PC-3 (cell line): Measurements from ENCODE around the gene HNRNPA1L2. TPM values are rescaled to one million over a fixed set of nuclear protein-coding genes. Genes with fewer than 3 reads are reported as not detected.

Experiments used
- ATAC-seq: fragments of 200-7000 bp; cut with Tn5 transposase; 2 replicates; pipeline ENCODE4 v1.9.1; 2020; ENCODE audit warnings: mild to moderate bottlenecking, moderate library complexity
- BruUV-seq: library from RNA; stranded (reverse); fragments of 400-500 nt; replicated peaks from 2 replicates; lab custom pipeline; 2021; lab: Mats Ljungman, UMichigan
- CTCF ChIA-PET: fragments of 300-600 bp; sonication (Branson Sonifier 250); formaldehyde crosslinking; loops from one replicate; lab custom pipeline; 2022; ENCODE audit warnings: antibody characterized with exemption; lab: Charles Lee
- POLR2A ChIA-PET: fragments of 300-600 bp; sonication (Branson Sonifier 250); formaldehyde crosslinking; loops from one replicate; lab custom pipeline; 2022; ENCODE audit warnings: antibody characterized with exemption; ENCODE audit not compliant: unreplicated experiment; lab: Charles Lee
- DNase-seq: peaks from one replicate; pipeline ENCODE4 v3.0.0-alpha.2; 2015
- H2AFZ ChIP-seq: fragments of 300-600 bp; sonication (generic); 2 replicates; pipeline ENCODE4 v1.6.0; 2016; ENCODE audit warnings: antibody characterized with exemption, low read length
- H3F3A ChIP-seq: fragments of 300-600 bp; sonication (generic); one replicate; pipeline ENCODE4 v1.6.0; 2017; ENCODE audit warnings: antibody characterized with exemption, low read length, control low read depth, mild to moderate bottlenecking; ENCODE audit not compliant: unreplicated experiment
- H3K27ac ChIP-seq: fragments of 300-600 bp; sonication (generic); 2 replicates; pipeline ENCODE4 v1.5.1; 2016; ENCODE audit warnings: mild to moderate bottlenecking, low read length
- H3K27me3 ChIP-seq: fragments of 300-600 bp; sonication (generic); 2 replicates; pipeline ENCODE4 v1.6.1; 2016; ENCODE audit warnings: low read length, mixed read lengths
- H3K36me3 ChIP-seq: fragments of 300-600 bp; sonication (generic); 2 replicates; pipeline ENCODE4 v1.6.1; 2016; ENCODE audit warnings: low read depth, mixed run types, low read length, mixed read lengths
- H3K4me1 ChIP-seq: fragments of 300-600 bp; sonication (generic); 2 replicates; pipeline ENCODE4 v1.5.1; 2016; ENCODE audit warnings: low read length; ENCODE audit not compliant: insufficient read depth
- H3K4me2 ChIP-seq: fragments of 300-600 bp; sonication (generic); 2 replicates; pipeline ENCODE4 v1.6.0; 2016; ENCODE audit warnings: low read length
- H3K4me3 ChIP-seq: fragments of 300-600 bp; sonication (generic); 2 replicates; pipeline ENCODE4 v1.5.1; 2016; ENCODE audit warnings: mild to moderate bottlenecking, low read length, mixed read lengths
- H3K79me2 ChIP-seq: fragments of 300-600 bp; sonication (generic); 2 replicates; pipeline ENCODE4 v1.6.1; 2017; ENCODE audit warnings: low read length, mixed read lengths
- H3K9ac ChIP-seq: fragments of 300-600 bp; sonication (generic); 2 replicates; pipeline ENCODE4 v1.6.0; 2016; ENCODE audit warnings: mild to moderate bottlenecking, low read length
- H3K9me2 ChIP-seq: fragments of 300-600 bp; sonication (generic); replicated peaks from 2 replicates; pipeline ENCODE4 v1.6.1; 2016; ENCODE audit warnings: mixed run types, low read length, mixed read lengths
- H3K9me3 ChIP-seq: fragments of 300-600 bp; sonication (generic); 2 replicates; pipeline ENCODE4 v1.6.1; 2016; ENCODE audit warnings: low read length, mixed read lengths
- H4K20me1 ChIP-seq: fragments of 300-600 bp; sonication (generic); 2 replicates; pipeline ENCODE4 v1.6.1; 2016; ENCODE audit warnings: low read length, mixed read lengths
- EZH2 ChIP-seq: fragments of 300-600 bp; sonication (generic); IDR thresholded peaks from one replicate; pipeline ENCODE4 v1.6.1; 2017; ENCODE audit warnings: antibody characterized with exemption, mild to moderate bottlenecking, low read length; ENCODE audit not compliant: unreplicated experiment
- EZH2phosphoT487 ChIP-seq: fragments of 300-600 bp; sonication (generic); IDR thresholded peaks from 2 replicates; pipeline ENCODE4 v1.6.1; 2018; ENCODE audit warnings: mild to moderate bottlenecking, antibody characterized with exemption, low read length, borderline replicate concordance
- intact Hi-C: fragments of 100-400 bp; cut with micrococcal nuclease; formaldehyde crosslinking; loops from 2 replicates; pipeline ENCODE4 v1.9.0; 2023
- total RNA-seq: library from RNA; depleted of rRNA; stranded (reverse); fragments of >200 nt; gene quantifications from 2 replicates; pipeline ENCODE4 v1.2.3, GENCODE V29; 2014
- TF ChIP-seq, protein P1 (sequence below): fragments of 300-600 bp; sonication (generic); conservative IDR thresholded peaks from 2 replicates; pipeline ENCODE4 v1.5.1; 2017; ENCODE audit warnings: antibody characterized with exemption, low read depth, mild to moderate bottlenecking, low read length

The HNRNPA1L2 gene
- total RNA-seq, 1 experiment from 2014 or later: 3.4 TPM

GRCh38 chr13:52597676-52598075, 44.6 kb upstream of the HNRNPA1L2 start:
- POLR2A ChIA-PET: no interaction called here
- CTCF ChIA-PET: no interaction called here

DNA sequence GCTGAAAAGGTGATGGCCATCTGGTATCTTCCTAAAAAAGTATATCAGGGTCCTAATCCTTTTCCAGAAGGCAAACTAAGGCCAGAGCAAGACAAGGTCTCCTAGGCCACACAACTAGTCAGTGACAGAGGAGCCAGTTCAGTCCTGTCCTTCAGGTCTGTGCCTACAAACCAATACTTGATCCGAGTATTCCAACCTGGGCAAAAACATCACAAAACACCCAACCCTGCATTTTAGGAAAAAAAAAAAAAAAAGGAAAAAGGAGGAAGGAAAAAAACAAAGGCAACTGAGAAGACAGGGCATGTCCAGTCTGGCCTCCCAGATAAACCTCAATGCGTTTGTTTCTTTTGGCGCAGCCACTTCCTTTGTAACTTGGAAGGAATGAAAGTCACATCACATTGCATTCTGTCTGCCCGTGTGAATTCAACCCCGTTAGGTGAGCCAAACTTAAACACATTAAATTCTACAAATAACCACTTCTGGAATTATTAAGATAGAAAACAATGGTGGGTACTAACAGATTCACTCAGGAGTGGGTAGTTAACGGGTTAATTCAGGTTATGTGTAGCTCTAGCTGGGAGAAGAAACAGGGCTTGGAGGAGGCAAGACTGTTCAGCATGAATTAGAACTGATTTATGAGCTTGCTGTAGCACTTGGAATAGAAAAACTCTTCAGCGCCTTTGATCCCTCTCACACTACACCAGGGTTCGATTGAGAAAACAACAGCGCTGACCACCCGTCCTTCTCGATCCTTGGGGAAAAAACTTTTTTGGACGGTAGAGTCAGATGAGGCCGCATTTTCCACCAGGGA, 43.0 kb upstream of the HNRNPA1L2 start:
- intact Hi-C loops: no loop called here
- DNase-seq (no peak), ATAC-seq (peak; percentile 56)
- H3K36me3 ChIP-seq: no peaks in the 10 kb centered on the region
- no peaks in the 10 kb centered on the region for H4K20me1 ChIP-seq
- CTCF ChIA-PET: no interaction called here
- peak overlapping the region; percentile 60 for H3K9ac ChIP-seq
- no peaks in the 10 kb centered on the region for H3K27me3 ChIP-seq
- no peaks in the 10 kb centered on the region for H3K9me2 ChIP-seq
- no peaks in the 10 kb centered on the region for H3F3A ChIP-seq
- peak overlapping the region; percentile 67 for H3K4me3 ChIP-seq
- no peaks in the 10 kb centered on the region for H3K9me3 ChIP-seq
- no peaks in the 10 kb centered on the region; the same call in 1 of the 2 replicates for H3K4me1 ChIP-seq
- TF ChIP-seq EZH2 (no peak), EZH2phosphoT487 (no peak)
- TF ChIP-seq, protein P1, sequence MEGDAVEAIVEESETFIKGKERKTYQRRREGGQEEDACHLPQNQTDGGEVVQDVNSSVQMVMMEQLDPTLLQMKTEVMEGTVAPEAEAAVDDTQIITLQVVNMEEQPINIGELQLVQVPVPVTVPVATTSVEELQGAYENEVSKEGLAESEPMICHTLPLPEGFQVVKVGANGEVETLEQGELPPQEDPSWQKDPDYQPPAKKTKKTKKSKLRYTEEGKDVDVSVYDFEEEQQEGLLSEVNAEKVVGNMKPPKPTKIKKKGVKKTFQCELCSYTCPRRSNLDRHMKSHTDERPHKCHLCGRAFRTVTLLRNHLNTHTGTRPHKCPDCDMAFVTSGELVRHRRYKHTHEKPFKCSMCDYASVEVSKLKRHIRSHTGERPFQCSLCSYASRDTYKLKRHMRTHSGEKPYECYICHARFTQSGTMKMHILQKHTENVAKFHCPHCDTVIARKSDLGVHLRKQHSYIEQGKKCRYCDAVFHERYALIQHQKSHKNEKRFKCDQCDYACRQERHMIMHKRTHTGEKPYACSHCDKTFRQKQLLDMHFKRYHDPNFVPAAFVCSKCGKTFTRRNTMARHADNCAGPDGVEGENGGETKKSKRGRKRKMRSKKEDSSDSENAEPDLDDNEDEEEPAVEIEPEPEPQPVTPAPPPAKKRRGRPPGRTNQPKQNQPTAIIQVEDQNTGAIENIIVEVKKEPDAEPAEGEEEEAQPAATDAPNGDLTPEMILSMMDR: no peak
- no peaks in the 10 kb centered on the region for H3K79me2 ChIP-seq
- H2AFZ ChIP-seq: peak overlapping the region; percentile 75
- no TSS peak for BruUV-seq
- H3K4me2 ChIP-seq: peak overlapping the region; percentile 81
- H3K27ac ChIP-seq: no peak overlapping the region
- POLR2A ChIA-PET: no interaction called here

More at GRCh38 chr13:52597676-52598075, 44.6 kb upstream of the HNRNPA1L2 start:
- H3K27me3 ChIP-seq: no peaks in the 10 kb centered on the region
- H3K4me2 ChIP-seq: no peak overlapping the region
- DNase-seq: no peak
- H3K36me3 ChIP-seq: no peaks in the 10 kb centered on the region
- H3K9me2 ChIP-seq: no peaks in the 10 kb centered on the region
- TF ChIP-seq, protein P1: no peak
- TF ChIP-seq EZH2: no peak
- TF ChIP-seq EZH2phosphoT487: no peak
- no peak overlapping the region for H3K4me3 ChIP-seq
- BruUV-seq: no TSS peak
- no peaks in the 10 kb centered on the region for H3K9me3 ChIP-seq
- H2AFZ ChIP-seq: no peak overlapping the region
- no peaks in the 10 kb centered on the region for H3F3A ChIP-seq
- no peak overlapping the region for H3K9ac ChIP-seq
- H3K79me2 ChIP-seq: no peaks in the 10 kb centered on the region
- no peak overlapping the region for H3K27ac ChIP-seq
- H3K4me1 ChIP-seq: no peaks in the 10 kb centered on the region; the same call in 1 of the 2 replicates
- no peak for ATAC-seq
- intact Hi-C loops: no loop called here
- H4K20me1 ChIP-seq: no peaks in the 10 kb centered on the region
